ENCODE results near the gene PKM. TPM values are rescaled to one million over a fixed set of nuclear protein-coding genes. Genes with fewer than 3 reads are reported as not detected.

PKM gene
- total RNA-seq, 2 experiments from 2014 or later, result 1,272 to 1,311 TPM

DNA sequence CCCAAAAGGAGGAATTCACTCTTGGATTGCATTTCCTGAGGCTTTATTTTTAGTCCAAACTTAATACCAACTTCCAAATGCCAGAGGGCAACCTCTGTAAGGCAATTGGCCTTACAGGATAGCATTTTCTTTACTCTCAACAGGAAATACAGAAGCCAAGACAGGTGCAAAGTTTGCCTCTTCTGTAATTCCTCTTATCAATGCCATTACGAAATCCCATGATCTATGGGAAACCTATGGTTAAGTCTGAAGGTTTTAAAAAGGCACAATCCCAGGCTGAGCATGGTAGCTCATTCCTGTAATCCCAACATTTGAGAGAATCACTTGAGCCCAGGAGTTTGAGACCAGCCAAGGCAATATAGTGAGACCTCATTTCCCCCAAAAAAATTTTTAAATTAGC is 14.9 kb downstream of the PKM start:
- H3K4me1 Mint-ChIP-seq (ENCODE audit: low read depth), result peaks cover 17% of the 10 kb centered on the region
- ChIA-PET POLR2A (interaction anchor here (2.5 kb wide), 1 partner anchor 11 kb away, joined by 10 read pairs; no protein-coding TSS in a partner anchor), CTCF (interaction anchor here (1.0 to 3.9 kb wide), 3 partner anchors 11 to 17 kb away, joined by 3 to 29 read pairs (median 5); no protein-coding TSS in a partner anchor)
- peaks cover 81% of the 10 kb centered on the region for H3K36me3 Mint-ChIP-seq (ENCODE audit: low read depth)
- H3K27ac Mint-ChIP-seq, result no peak overlapping the region
- no peak for DNase-seq
- H3K4me3 Mint-ChIP-seq, result no peak overlapping the region
- no peaks in the 10 kb centered on the region for H3K27me3 Mint-ChIP-seq (ENCODE audit: low read depth)
- ATAC-seq, result no peak
- H3K9me3 Mint-ChIP-seq (ENCODE audit: insufficient read depth), result no peaks in the 10 kb centered on the region

DNA sequence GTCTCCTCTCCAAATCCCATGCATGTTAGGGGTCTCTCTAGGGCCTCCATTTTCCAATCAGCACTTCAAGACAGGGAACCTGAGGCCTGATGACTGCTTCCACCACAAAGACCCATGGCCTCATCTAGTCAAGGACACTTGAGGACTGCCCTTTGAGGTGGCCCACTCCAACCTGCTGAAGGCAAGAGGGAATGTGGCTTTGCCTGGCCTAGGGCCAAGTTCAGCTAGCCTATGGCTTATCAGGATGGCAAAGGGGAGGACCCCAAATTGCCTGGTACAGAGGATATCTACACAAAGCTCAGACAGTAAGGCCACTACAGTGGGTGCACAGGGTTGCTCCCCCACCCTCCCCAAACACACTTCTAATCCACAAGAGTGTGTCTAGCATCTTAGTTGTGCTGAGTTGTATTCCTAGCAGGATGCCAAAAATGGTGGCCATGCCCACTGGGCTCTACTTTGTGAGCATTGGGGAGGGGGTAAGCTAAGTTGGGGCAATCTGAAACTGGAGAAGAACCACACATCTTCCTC is 23.4 kb downstream of the PKM start:
- ChIA-PET CTCF (interaction anchor here (0.7 to 0.8 kb wide), 2 partner anchors 15 to 19 kb away, joined by 3 read pairs; no protein-coding TSS in a partner anchor), POLR2A (no interaction called here)
- ATAC-seq (no peak), DNase-seq (no peak)
- Mint-ChIP-seq H3K27ac (no peak overlapping the region), H3K27me3 (ENCODE audit: low read depth) (no peaks in the 10 kb centered on the region), H3K4me3 (no peak overlapping the region), H3K4me1 (ENCODE audit: low read depth) (peaks cover 14% of the 10 kb centered on the region), H3K36me3 (ENCODE audit: low read depth) (peaks cover 92% of the 10 kb centered on the region), H3K9me3 (ENCODE audit: insufficient read depth) (no peaks in the 10 kb centered on the region)

DNA sequence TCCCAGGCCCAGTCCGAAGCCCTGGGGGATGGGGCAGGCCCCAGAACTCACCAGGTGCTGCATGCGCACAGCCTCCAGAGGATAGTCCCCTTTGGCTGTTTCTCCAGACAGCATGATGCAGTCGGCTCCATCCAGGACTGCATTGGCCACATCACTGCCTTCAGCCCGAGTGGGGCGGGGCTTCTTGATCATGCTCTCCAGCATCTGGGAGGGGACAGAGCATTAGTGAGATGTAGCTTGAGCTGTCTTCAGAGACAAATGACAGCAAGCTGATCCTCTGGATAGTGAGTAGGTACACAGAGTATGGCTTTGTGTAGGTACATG is 24.4 kb downstream of the PKM start:
- ATAC-seq (no peak), DNase-seq (no peak)
- peaks cover 14% of the 10 kb centered on the region for H3K4me1 Mint-ChIP-seq (ENCODE audit: low read depth)
- no peak overlapping the region for H3K4me3 Mint-ChIP-seq
- ChIA-PET POLR2A (no interaction called here), CTCF (interaction anchor here (0.7 to 2.3 kb wide), 2 partner anchors 16 to 20 kb away, joined by 3 to 6 read pairs; no protein-coding TSS in a partner anchor)
- H3K9me3 Mint-ChIP-seq (ENCODE audit: insufficient read depth), result no peaks in the 10 kb centered on the region
- H3K36me3 Mint-ChIP-seq (ENCODE audit: low read depth), result peaks cover 94% of the 10 kb centered on the region
- H3K27ac Mint-ChIP-seq, result no peak overlapping the region
- no peaks in the 10 kb centered on the region for H3K27me3 Mint-ChIP-seq (ENCODE audit: low read depth)

DNA sequence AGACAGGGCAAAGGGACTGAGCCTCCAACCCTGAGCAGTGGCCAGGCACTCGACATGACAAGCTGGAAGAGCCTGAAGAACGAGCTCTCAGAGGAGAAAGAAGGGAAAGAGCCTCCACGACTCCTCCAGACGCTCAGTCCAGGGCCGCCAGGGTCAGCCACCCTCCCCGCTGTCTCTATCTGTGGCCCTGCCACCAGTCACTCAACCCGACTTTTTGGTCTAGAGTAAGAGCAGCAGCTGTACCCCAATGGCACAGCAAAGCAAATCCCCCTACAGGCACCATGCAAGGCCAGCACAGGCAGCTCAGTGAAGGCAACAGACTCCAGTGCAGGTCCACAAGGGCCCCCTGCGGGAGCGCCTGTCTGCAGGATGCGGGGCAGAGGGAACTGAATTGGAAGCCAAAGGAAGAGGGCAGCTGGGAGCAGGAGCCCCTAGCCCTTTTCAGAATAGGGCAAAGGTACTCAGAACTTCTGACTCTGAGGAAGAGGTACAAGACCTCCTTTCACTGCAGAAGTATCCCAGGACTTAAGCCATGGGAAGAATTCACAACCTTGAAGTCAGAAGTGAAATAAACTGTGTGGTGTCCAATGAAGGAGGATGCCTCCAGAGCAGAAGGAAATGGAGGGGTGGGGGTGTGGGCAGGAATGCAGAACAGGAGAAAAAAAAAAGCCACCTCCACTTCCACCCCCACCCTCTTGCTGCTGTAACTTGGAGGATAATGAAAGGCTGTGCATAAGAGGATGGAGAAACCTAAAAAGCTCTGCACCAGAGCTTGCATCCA is 24.9 kb downstream of the PKM start:
- ATAC-seq (no peak), DNase-seq (no peak)
- H3K9me3 Mint-ChIP-seq (ENCODE audit: insufficient read depth), result no peaks in the 10 kb centered on the region
- H3K4me1 Mint-ChIP-seq (ENCODE audit: low read depth), result peaks cover 14% of the 10 kb centered on the region
- peaks cover 90% of the 10 kb centered on the region for H3K36me3 Mint-ChIP-seq (ENCODE audit: low read depth)
- H3K27ac Mint-ChIP-seq, result no peak overlapping the region
- ChIA-PET POLR2A (no interaction called here), CTCF (interaction anchor here (2.3 kb wide), 1 partner anchor 21 kb away, joined by 6 read pairs; no protein-coding TSS in a partner anchor)
- H3K4me3 Mint-ChIP-seq, result no peak overlapping the region
- H3K27me3 Mint-ChIP-seq (ENCODE audit: low read depth), result no peaks in the 10 kb centered on the region

DNA sequence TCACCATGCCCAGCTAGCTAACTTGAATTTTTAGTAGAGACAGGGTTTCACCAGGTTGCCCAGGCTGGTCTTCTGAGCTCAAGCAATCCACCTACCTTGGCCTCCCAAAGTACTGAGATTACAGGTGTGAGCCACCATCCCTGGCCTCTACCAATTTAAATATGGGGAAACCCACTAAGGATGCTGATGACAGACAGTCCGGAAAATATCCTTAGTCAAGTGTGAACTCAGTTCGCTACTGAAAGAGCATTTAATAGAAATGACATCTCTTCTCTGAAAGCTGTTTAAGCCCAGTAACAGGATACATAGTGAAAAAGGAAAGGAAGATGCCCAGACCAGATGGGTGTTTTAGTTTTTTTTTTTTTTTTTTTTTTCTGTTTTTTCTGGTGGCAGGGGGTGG is 25.7 kb downstream of the PKM start:
- ATAC-seq (no peak), DNase-seq (no peak)
- Mint-ChIP-seq H3K9me3 (ENCODE audit: insufficient read depth) (no peaks in the 10 kb centered on the region), H3K27me3 (ENCODE audit: low read depth) (no peaks in the 10 kb centered on the region), H3K4me1 (ENCODE audit: low read depth) (peaks cover 17% of the 10 kb centered on the region), H3K36me3 (ENCODE audit: low read depth) (peaks cover 92% of the 10 kb centered on the region), H3K4me3 (no peak overlapping the region), H3K27ac (no peak overlapping the region)
- ChIA-PET CTCF (interaction anchor here (2.3 kb wide), 1 partner anchor 22 kb away, joined by 6 read pairs; no protein-coding TSS in a partner anchor), POLR2A (no interaction called here)

DNA sequence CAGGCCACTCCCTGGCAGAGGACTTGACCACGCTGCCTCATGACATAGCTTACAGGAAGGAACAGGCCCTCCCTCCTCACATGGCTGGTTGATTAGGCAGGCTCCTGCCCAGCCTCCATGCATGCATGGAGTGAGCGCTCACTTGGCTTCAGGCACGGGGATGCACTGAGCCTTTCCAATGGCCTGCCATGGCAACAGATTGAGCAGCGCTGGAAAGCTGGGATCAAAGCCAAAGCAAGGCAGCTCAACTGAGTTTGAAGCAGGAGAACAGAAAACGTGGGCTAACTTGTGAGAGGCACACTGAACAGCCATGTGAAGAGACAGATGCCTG is 27.5 kb downstream of the PKM start:
- no peak for DNase-seq
- Mint-ChIP-seq H3K36me3 (ENCODE audit: low read depth) (peaks cover 94% of the 10 kb centered on the region), H3K27ac (peak overlapping the region; percentile 35), H3K4me1 (ENCODE audit: low read depth) (peaks cover 17% of the 10 kb centered on the region), H3K4me3 (no peak overlapping the region), H3K27me3 (ENCODE audit: low read depth) (no peaks in the 10 kb centered on the region), H3K9me3 (ENCODE audit: insufficient read depth) (no peaks in the 10 kb centered on the region)
- POLR2A ChIA-PET, result no interaction called here
- ATAC-seq, result no peak
- CTCF ChIA-PET, result interaction anchor here (5.1 kb wide), 1 partner anchor 24 kb away, joined by 39 read pairs; no protein-coding TSS in a partner anchor

DNA sequence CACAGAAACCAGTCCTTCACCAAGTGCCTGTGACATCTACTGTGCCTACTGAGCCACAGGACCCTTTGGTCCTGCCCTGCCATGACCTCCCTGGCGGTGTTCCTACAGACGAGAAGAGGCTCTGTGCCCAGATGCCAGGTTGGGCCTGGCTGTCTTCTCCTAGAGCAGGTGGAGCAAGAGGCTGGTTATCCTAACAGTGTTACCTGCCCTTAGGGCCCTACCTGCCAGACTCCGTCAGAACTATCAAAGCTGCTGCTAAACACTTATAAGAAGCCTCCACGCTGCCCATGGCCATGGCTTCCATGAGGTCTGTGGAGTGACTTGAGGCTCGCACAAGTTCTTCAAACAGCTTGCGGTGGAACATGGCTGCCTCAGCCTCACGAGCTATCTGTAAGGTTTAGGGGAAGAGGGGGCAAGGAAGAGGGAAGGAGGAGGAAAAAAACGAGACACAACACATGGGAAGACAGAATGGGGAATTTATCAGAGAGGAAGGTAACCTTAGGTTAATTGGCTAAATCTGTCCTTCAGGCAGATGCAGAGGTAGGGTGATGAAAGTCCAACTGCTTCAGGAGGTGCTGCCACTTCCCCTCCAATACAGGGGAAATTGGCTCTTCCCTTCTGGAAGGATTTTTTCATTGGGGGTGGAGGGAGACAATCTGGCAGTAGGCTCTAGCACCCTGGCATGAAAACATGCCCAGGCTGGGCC is 28.0 kb downstream of the PKM start:
- DNase-seq, result no peak
- Mint-ChIP-seq H3K4me3 (no peak overlapping the region), H3K27ac (peak overlapping the region; percentile 71), H3K4me1 (ENCODE audit: low read depth) (peaks cover 22% of the 10 kb centered on the region), H3K9me3 (ENCODE audit: insufficient read depth) (no peaks in the 10 kb centered on the region), H3K27me3 (ENCODE audit: low read depth) (peaks cover 5% of the 10 kb centered on the region), H3K36me3 (ENCODE audit: low read depth) (peaks cover 94% of the 10 kb centered on the region)
- ATAC-seq, result no peak
- CTCF ChIA-PET, result interaction anchor here (5.1 kb wide), 1 partner anchor 24 kb away, joined by 39 read pairs; no protein-coding TSS in a partner anchor
- POLR2A ChIA-PET, result no interaction called here

DNA sequence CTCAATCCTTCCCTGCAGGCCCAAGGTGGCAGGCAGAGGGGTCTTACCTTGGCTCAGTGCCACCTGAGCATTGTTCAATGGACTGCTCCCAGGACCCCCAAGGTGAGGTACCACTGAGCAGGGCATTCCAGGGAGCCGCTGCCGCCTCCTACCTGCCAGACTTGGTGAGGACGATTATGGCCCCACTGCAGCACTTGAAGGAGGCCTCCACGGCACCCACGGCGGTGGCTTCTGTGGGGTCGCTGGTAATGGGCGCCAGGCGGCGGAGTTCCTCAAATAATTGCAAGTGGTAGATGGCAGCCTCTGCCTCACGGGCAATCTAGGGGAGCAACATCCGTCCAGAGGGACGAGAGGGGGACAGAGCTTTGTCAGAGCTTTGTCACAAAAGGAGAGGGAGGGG is 28.7 kb downstream of the PKM start:
- Mint-ChIP-seq H3K4me3 (no peak overlapping the region), H3K36me3 (ENCODE audit: low read depth) (peaks cover 90% of the 10 kb centered on the region), H3K27ac (no peak overlapping the region), H3K4me1 (ENCODE audit: low read depth) (peaks cover 24% of the 10 kb centered on the region), H3K27me3 (ENCODE audit: low read depth) (peaks cover 7% of the 10 kb centered on the region), H3K9me3 (ENCODE audit: insufficient read depth) (no peaks in the 10 kb centered on the region)
- DNase-seq, result no peak
- POLR2A ChIA-PET, result no interaction called here
- ATAC-seq, result no peak
- CTCF ChIA-PET, result interaction anchor here (5.1 kb wide), 1 partner anchor 25 kb away, joined by 39 read pairs; no protein-coding TSS in a partner anchor

DNA sequence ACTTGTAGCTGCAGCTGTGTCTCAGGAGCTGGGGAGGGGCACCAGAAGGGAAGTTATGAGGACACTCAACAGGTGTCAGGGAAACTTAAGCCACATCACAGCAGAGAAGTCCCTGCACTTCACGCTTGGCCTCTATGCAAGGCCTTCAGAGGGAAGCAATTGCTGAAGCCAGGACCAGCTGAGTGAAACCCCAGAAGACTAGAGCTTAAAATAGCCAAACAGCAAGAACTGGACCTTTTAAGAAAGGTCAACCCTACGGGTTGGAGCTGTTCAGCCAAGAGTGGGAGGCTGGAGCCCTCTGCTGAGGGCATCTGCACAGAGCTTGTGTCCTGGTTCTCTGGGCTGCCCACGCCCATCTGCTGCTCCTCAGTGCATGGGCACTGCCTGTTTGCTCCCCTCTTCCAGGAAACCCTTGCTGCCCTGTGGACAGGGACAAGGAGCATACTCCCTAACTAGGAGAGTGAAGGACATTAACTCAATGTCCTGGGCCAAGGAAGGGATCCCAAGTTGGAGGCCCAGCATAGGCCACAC is 29.5 kb downstream of the PKM start:
- H3K4me3 Mint-ChIP-seq, result no peak overlapping the region

DNA sequence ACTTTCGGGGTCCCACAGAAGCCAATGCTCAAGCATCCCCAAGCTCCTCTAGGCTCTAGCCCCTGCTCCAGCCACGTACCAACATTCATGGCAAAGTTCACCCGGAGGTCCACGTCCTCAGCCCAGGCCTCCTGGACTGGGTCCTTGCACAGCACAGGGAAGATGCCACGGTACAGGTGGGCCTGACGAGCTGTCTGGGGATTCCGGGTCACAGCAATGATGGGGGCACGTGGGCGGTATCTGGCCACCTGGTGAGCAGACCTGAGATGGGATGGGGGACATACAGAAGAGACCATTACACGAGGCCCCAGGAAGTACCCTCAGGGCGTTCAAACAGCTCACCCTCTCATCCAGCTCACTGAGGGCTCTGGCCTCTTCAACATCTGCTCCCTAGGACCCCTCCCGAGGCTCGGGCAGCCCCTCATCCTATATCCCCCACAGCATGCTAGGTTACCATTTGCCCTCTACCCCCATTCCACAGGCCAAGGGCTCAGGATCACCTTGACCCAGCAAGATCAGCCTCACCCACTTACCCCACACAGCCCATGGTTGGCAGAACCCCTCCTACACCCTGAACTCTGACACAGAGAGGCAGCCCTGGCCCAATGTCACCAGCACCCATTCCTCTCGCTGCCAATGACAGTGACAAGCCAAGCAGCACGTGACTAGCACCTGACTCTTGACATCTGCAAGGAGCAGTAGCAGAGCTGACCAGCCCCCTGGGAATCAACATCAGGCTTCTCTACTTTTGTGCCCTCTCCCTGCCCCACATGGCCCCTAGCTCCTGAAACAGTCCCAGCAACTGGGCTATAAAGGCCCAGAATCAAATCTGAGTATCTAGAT is 30.4 kb downstream of the PKM start:
- Mint-ChIP-seq H3K9me3 (ENCODE audit: insufficient read depth) (no peaks in the 10 kb centered on the region), H3K27me3 (ENCODE audit: low read depth) (peaks cover 14% of the 10 kb centered on the region), H3K27ac (peak overlapping the region; percentile 61), H3K4me1 (ENCODE audit: low read depth) (peaks cover 19% of the 10 kb centered on the region), H3K36me3 (ENCODE audit: low read depth) (peaks cover 73% of the 10 kb centered on the region), H3K4me3 (no peak overlapping the region)
- no peak for DNase-seq
- ChIA-PET CTCF (interaction anchor here (0.6 to 5.1 kb wide), 11 partner anchors 11 to 260 kb away, joined by 3 to 39 read pairs (median 4); no protein-coding TSS in a partner anchor), POLR2A (interaction anchor here (0.7 kb wide), 1 partner anchor 26 kb away, joined by 3 read pairs; no protein-coding TSS in a partner anchor)
- ATAC-seq, result no peak

More for the DNA sequence above, 29.5 kb downstream of the PKM start:
- ChIA-PET POLR2A (no interaction called here), CTCF (interaction anchor here (0.9 to 5.1 kb wide), 3 partner anchors 10 to 26 kb away, joined by 3 to 39 read pairs (median 12); no protein-coding TSS in a partner anchor)
- Mint-ChIP-seq H3K36me3 (ENCODE audit: low read depth) (peaks cover 81% of the 10 kb centered on the region), H3K4me1 (ENCODE audit: low read depth) (peaks cover 21% of the 10 kb centered on the region), H3K27me3 (ENCODE audit: low read depth) (peaks cover 11% of the 10 kb centered on the region), H3K9me3 (ENCODE audit: insufficient read depth) (no peaks in the 10 kb centered on the region), H3K27ac (peak overlapping the region; percentile 25)
- ATAC-seq, result no peak
- no peak for DNase-seq

DNA sequence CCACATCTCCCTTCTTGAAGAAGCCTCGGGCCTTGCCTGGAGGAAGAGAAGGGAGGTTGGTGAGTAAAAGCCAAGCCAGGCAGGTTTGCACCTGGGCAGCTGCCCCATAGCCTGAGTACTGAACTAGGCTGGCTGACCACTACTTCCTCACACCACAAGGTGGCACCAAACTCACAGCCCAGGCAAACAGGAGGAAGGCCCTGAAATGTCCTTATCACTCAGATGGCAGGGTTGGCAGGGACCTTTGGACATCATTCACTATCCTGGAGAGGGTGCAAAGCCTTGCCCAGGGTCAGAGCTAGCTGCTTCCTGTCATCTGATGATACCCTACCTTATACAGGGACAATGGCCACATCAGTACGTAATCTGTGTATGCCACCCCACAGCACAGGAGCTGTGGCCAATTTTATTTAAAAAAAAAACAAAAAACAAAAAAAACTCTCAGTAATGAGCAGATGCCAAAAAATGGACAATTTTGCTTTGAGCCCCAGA is 31.2 kb downstream of the PKM start:
- POLR2A ChIA-PET, result interaction anchor here (0.7 kb wide), 1 partner anchor 27 kb away, joined by 3 read pairs; no protein-coding TSS in a partner anchor
- H3K4me1 Mint-ChIP-seq (ENCODE audit: low read depth), result peaks cover 19% of the 10 kb centered on the region

More for the DNA sequence above, 31.2 kb downstream of the PKM start:
- CTCF ChIA-PET, result interaction anchor here (0.8 to 5.1 kb wide), 9 partner anchors 11 to 261 kb away, joined by 3 to 39 read pairs (median 5); no protein-coding TSS in a partner anchor
- H3K36me3 Mint-ChIP-seq (ENCODE audit: low read depth), result peaks cover 64% of the 10 kb centered on the region
- peaks cover 14% of the 10 kb centered on the region for H3K27me3 Mint-ChIP-seq (ENCODE audit: low read depth)
- peak; percentile 80 for DNase-seq
- ATAC-seq, result peak; percentile 77
- H3K4me3 Mint-ChIP-seq, result no peak overlapping the region
- H3K9me3 Mint-ChIP-seq (ENCODE audit: insufficient read depth), result no peaks in the 10 kb centered on the region
- H3K27ac Mint-ChIP-seq, result peak overlapping the region; percentile 49
